ENCODE results near the gene GAR1.

The GAR1 gene

DNA sequence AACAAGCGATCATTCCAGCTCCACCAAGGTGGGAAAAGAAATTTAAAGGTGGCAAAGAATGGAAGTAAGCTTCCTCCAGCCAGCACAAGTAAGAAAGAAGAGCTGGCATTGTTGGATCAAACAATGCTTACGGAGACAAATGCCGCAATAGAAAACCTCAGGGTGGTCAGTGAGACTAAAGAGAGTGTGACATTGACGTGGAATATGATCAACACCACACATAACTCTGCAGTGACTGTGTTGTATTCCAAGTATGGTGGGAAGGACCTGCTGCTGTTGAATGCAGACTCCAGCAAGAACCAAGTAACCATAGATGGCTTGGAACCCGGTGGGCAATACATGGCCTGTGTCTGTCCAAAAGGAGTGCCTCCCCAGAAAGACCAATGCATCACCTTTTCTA is 54.5 kb downstream of the GAR1 start:
- Mint-ChIP-seq H3K36me3 (ENCODE audit: low read depth) (no peaks in the 10 kb centered on the region), H3K27me3 (ENCODE audit: low read depth, poor library complexity) (no peaks in the 10 kb centered on the region), H3K4me1 (no peaks in the 10 kb centered on the region), H3K9me3 (no peaks in the 10 kb centered on the region), H3K4me3 (no peak overlapping the region), H3K27ac (no peak overlapping the region)
- DNase-seq: no peak
- no peak for TF ChIP-seq CTCF (IDR thresholded peaks at IDR 0.05)

- Mint-ChIP-seq H3K27ac (no peak overlapping the region), H3K27me3 (ENCODE audit: low read depth, poor library complexity) (no peaks in the 10 kb centered on the region), H3K4me3 (no peak overlapping the region), H3K9me3 (no peaks in the 10 kb centered on the region), H3K4me1 (no peaks in the 10 kb centered on the region), H3K36me3 (ENCODE audit: low read depth) (no peaks in the 10 kb centered on the region)
- TF ChIP-seq CTCF (IDR thresholded peaks at IDR 0.05): no peak
- DNase-seq: no peak
These were observed 56.5 kb downstream of the GAR1 start for GRCh38 chr4:109872065-109872464.

- H3K9me3 Mint-ChIP-seq: no peaks in the 10 kb centered on the region
- no peak overlapping the region for H3K27ac Mint-ChIP-seq
- DNase-seq: no peak
- H3K27me3 Mint-ChIP-seq (ENCODE audit: low read depth, poor library complexity): no peaks in the 10 kb centered on the region
- H3K36me3 Mint-ChIP-seq (ENCODE audit: low read depth): no peaks in the 10 kb centered on the region
- no peak for TF ChIP-seq CTCF (IDR thresholded peaks at IDR 0.05)
- H3K4me3 Mint-ChIP-seq: no peak overlapping the region
- no peaks in the 10 kb centered on the region for H3K4me1 Mint-ChIP-seq
These were observed 57.5 kb downstream of the GAR1 start for GRCh38 chr4:109872950-109873656.

- Mint-ChIP-seq H3K4me3 (no peak overlapping the region), H3K27ac (no peak overlapping the region)
- TF ChIP-seq CTCF (IDR thresholded peaks at IDR 0.05): no peak
These were observed 58.4 kb downstream of the GAR1 start for GRCh38 chr4:109873791-109874514.

More at GRCh38 chr4:109873791-109874514, 58.4 kb downstream of the GAR1 start:
- Mint-ChIP-seq H3K36me3 (ENCODE audit: low read depth) (no peaks in the 10 kb centered on the region), H3K4me1 (no peaks in the 10 kb centered on the region), H3K9me3 (no peaks in the 10 kb centered on the region), H3K27me3 (ENCODE audit: low read depth, poor library complexity) (no peaks in the 10 kb centered on the region)
- no peak for DNase-seq
